ENCODE measurements around the gene FMNL3. TPM values are rescaled to one million over a fixed set of nuclear protein-coding genes. Genes with fewer than 3 reads are reported as not detected.

Gene FMNL3
- total and polyA plus RNA-seq, 2 of the 8 experiments (the other 6 are each of a cell fraction or from before 2014, with no cell fraction given), result 8.6 to 29.0 TPM

- no peak for FAIRE-seq
- H3K27me3 ChIP-seq (replicated peaks in 1 of 4; ENCODE audit: control insufficient read depth in 3 of 4, extremely low read depth in 1 of 4, insufficient read depth in 3 of 4, low read length in 3 of 4), result no peaks in the 10 kb centered on the region
- peaks cover 7 to 36% (median 22%) of the 10 kb centered on the region in 4 experiments for H3K4me1 ChIP-seq (replicated peaks in 1 of 4; ENCODE audit: control insufficient read depth in 3 of 4, insufficient read depth in 4 of 4, low read length in 3 of 4)
- H4K8ac ChIP-seq (ENCODE audit: extremely low read depth, insufficient read depth, low read length), result no peak overlapping the region
- no peak for TF ChIP-seq YY1 (IDR thresholded peaks at IDR 0.05; ENCODE audit: low read depth, low read length)
- no peak overlapping the region for H2AFZ ChIP-seq (ENCODE audit: low read length)
- peak overlapping the region; percentile 86 for H2BK12ac ChIP-seq (ENCODE audit: low read depth, low read length)
- H3K79me2 ChIP-seq (ENCODE audit: control insufficient read depth in 1 of 2, insufficient read depth in 2 of 2, low read length in 2 of 2), result peaks cover 0 to 59% of the 10 kb centered on the region in 2 experiments; a peak in 3 of 4 replicates
- CTCF ChIA-PET (ENCODE audit: partially characterized antibody), result interaction anchor here (0.7 to 3.1 kb wide), 9 partner anchors 12 to 75 kb away, joined by 3 to 14 read pairs (median 4); no protein-coding TSS in a partner anchor
- no peak for DNase-seq (ENCODE audit: low read depth in 1 of 2, low spot score in 2 of 2)
- POLR2A ChIA-PET (ENCODE audit: partially characterized antibody), result interaction anchor here (0.7 to 5.0 kb wide), 10 partner anchors 8 to 130 kb away, joined by 3 to 34 read pairs (median 4); partner anchors contain the start of genes FMNL3 and NCKAP5L
- no peak overlapping the region for H4K5ac ChIP-seq (ENCODE audit: insufficient read length, low read depth, low read length)
- peak overlapping the region; percentile 41 for H4K91ac ChIP-seq (replicated peaks; ENCODE audit: insufficient read length, low read length)
- 0 out of 2 replicates have a peak overlapping the region, but pooled peaks have one; percentile 39 for H3K18ac ChIP-seq (ENCODE audit: extremely low read depth, low read length)
- no peak overlapping the region for H3K4ac ChIP-seq (replicated peaks; ENCODE audit: insufficient read length, low read depth, low read length)
- no peaks in the 10 kb centered on the region for H4K20me1 ChIP-seq (replicated peaks in 1 of 2; ENCODE audit: control insufficient read depth in 1 of 2, insufficient read depth in 2 of 2, low read length in 2 of 2)
- peak overlapping the region; percentile 56; the same call in 1 of the 2 replicates for H2BK5ac ChIP-seq (ENCODE audit: low read depth, low read length)
- no peaks in the 10 kb centered on the region for H3K36me3 ChIP-seq (ENCODE audit: control insufficient read depth in 2 of 4, insufficient read depth in 4 of 4, low read length in 3 of 4)
- peaks cover 2% of the 10 kb centered on the region; the same call in 1 of the 2 replicates for H3K23me2 ChIP-seq (ENCODE audit: low read depth, low read length)
- H3K27ac ChIP-seq (ENCODE audit: low read depth, low read length), result peak overlapping the region; percentile 64; the same call in 1 of the 2 replicates
- no peaks in the 10 kb centered on the region; the same call in 1 of the 2 replicates for H3K79me1 ChIP-seq (ENCODE audit: low read depth, low read length)
- peak overlapping the region; percentile 76 to 82 for H3K4me2 ChIP-seq (ENCODE audit: insufficient read depth in 1 of 2, low read depth in 2 of 2, low read length in 2 of 2)
- H2AK5ac ChIP-seq (ENCODE audit: low read depth, low read length), result no peak overlapping the region
- no peak overlapping the region for H3K23ac ChIP-seq (ENCODE audit: insufficient read length)
- WGBS, 2 experiments (ENCODE audit: extremely low coverage in 1 of 2, insufficient coverage in 1 of 2, insufficient read length in 1 of 2, insufficient replicate concordance in 2 of 2, low coverage in 1 of 2, low lambda C conversion rate in 2 of 2, missing lambda C conversion rate in 1 of 2), result 48% methylated on average over 4 of the region's 4 CpGs; no CpG with 5 or more reads in 1 of the 2 experiments
- H3K14ac ChIP-seq (ENCODE audit: insufficient read length), result no peak overlapping the region
- H2BK120ac ChIP-seq (replicated peaks; ENCODE audit: low read depth, low read length), result peak overlapping the region; percentile 92
- no peak overlapping the region for H2BK15ac ChIP-seq (ENCODE audit: low read length)
- no peak overlapping the region for H2BK20ac ChIP-seq (ENCODE audit: low read length)
- H3K56ac ChIP-seq (replicated peaks; ENCODE audit: insufficient read length, low read depth, low read length), result peak overlapping the region; percentile 33
- H3K9me3 ChIP-seq (ENCODE audit: insufficient read depth in 2 of 2, low read depth in 1 of 2, low read length in 1 of 2), result no peaks in the 10 kb centered on the region
- H3K9ac ChIP-seq (replicated peaks in 1 of 4; ENCODE audit: extremely low read depth in 1 of 4, low read depth in 3 of 4, low read length in 3 of 4), result peak overlapping the region in 1 of 4 experiments; percentile 28; a peak in 1 of 7 replicates
- H3K4me3 ChIP-seq (ENCODE audit: extremely low read depth in 1 of 4, insufficient read depth in 2 of 4, low read depth in 3 of 4, low read length in 4 of 4), result peak overlapping the region in 1 of 4 experiments; percentile 49; a peak in 2 of 8 replicates
Measured at GRCh38 chr12:49697808-49698207, 9.4 kb downstream of the FMNL3 start.

Measured in H1 (cell line).